SW 1271 (cell line): ENCODE measurements around the gene FAM98B.

Source experiments
- DNase-seq, 2 experiments: peaks; one replicate each; lab custom pipeline; 2025; lab: John Stamatoyannopoulos, UW

Gene FAM98B

GRCh38 chr15:38461066-38461833, 7.3 kb downstream of the FAM98B start:
- no peak for DNase-seq

- no peak for DNase-seq
These were observed 10.0 kb downstream of the FAM98B start for GRCh38 chr15:38463893-38464292.

GRCh38 chr15:38464675-38465074, 10.7 kb downstream of the FAM98B start:
- DNase-seq = no peak

GRCh38 chr15:38470816-38471215, 16.9 kb downstream of the FAM98B start:
- DNase-seq = no peak

GRCh38 chr15:38471974-38472373, 18.0 kb downstream of the FAM98B start:
- no peak for DNase-seq

- peak in 1 of 2 experiments; percentile 50 for DNase-seq
These were observed 20.3 kb downstream of the FAM98B start for GRCh38 chr15:38474155-38474757.

GRCh38 chr15:38475361-38475760, 21.4 kb downstream of the FAM98B start:
- no peak for DNase-seq

GRCh38 chr15:38476120-38476519, 22.2 kb downstream of the FAM98B start:
- no peak for DNase-seq

- DNase-seq = no peak
These were observed 23.7 kb downstream of the FAM98B start for GRCh38 chr15:38477637-38478036.

GRCh38 chr15:38479266-38479665, 25.3 kb downstream of the FAM98B start:
- DNase-seq = no peak

GRCh38 chr15:38479756-38480155, 25.8 kb downstream of the FAM98B start:
- no peak for DNase-seq

GRCh38 chr15:38481113-38481512, 27.2 kb downstream of the FAM98B start:
- no peak for DNase-seq

- no peak for DNase-seq
These were observed 27.8 kb downstream of the FAM98B start for GRCh38 chr15:38481761-38482160.

- DNase-seq = no peak
These were observed 28.6 kb downstream of the FAM98B start for GRCh38 chr15:38482572-38482971.

GRCh38 chr15:38486936-38487335, 33.0 kb downstream of the FAM98B start:
- no peak for DNase-seq

GRCh38 chr15:38487378-38487777, 33.5 kb downstream of the FAM98B start:
- DNase-seq = no peak

- no peak for DNase-seq
These were observed 36.5 kb downstream of the FAM98B start for GRCh38 chr15:38490242-38490922.

GRCh38 chr15:38496151-38496550, 42.2 kb downstream of the FAM98B start:
- DNase-seq = no peak

GRCh38 chr15:38499651-38500050, 45.7 kb downstream of the FAM98B start:
- no peak for DNase-seq

- no peak for DNase-seq
These were observed 49.6 kb downstream of the FAM98B start for GRCh38 chr15:38503496-38503895.

GRCh38 chr15:38504680-38505467, 50.9 kb downstream of the FAM98B start:
- no peak for DNase-seq

- no peak for DNase-seq
These were observed 53.1 kb downstream of the FAM98B start for GRCh38 chr15:38506997-38507396.
